Measurements from ENCODE around the gene NXN. TPM values are rescaled to one million over a fixed set of nuclear protein-coding genes. Genes with fewer than 3 reads are reported as not detected.
"Not testable (repeated sequence)": the region's sequence is repeated elsewhere in the genome, so short reads cannot be mapped to it uniquely, and the experiment has no call there.

NXN gene
- total RNA-seq, 1 donor from 2014 or later = 0.43 TPM

- H3K9me3 Mint-ChIP-seq; H3K36me3 Mint-ChIP-seq (ENCODE audit: low read depth); H3K27ac Mint-ChIP-seq; intact Hi-C loops (cut with micrococcal nuclease); DNase-seq (ENCODE audit: low spot score); H3K4me3 Mint-ChIP-seq (ENCODE audit: low read depth); H3K4me1 Mint-ChIP-seq (ENCODE audit: low read depth): not testable (repeated sequence)
- peaks cover 15% of the 10 kb centered on the region for H3K27me3 Mint-ChIP-seq (ENCODE audit: low read depth)
These were observed 105.0 kb downstream of the NXN start for GRCh38 chr17:874590-874989.

GRCh38 chr17:872855-873254 is 106.7 kb downstream of the NXN start:
- Mint-ChIP-seq H3K4me3 (ENCODE audit: low read depth) (no peak overlapping the region), H3K36me3 (ENCODE audit: low read depth) (no peaks in the 10 kb centered on the region), H3K4me1 (ENCODE audit: low read depth) (peaks cover 7% of the 10 kb centered on the region), H3K27ac (no peak overlapping the region), H3K9me3 (peaks cover 5% of the 10 kb centered on the region), H3K27me3 (ENCODE audit: low read depth) (peaks cover 12% of the 10 kb centered on the region)
- no peak for DNase-seq (ENCODE audit: low spot score)
- intact Hi-C loops (cut with micrococcal nuclease) = no loop called here

- Mint-ChIP-seq H3K27ac (no peak overlapping the region), H3K9me3 (peaks cover 5% of the 10 kb centered on the region), H3K27me3 (ENCODE audit: low read depth) (peaks cover 9% of the 10 kb centered on the region), H3K4me3 (ENCODE audit: low read depth) (no peak overlapping the region), H3K36me3 (ENCODE audit: low read depth) (no peaks in the 10 kb centered on the region), H3K4me1 (ENCODE audit: low read depth) (peaks cover 7% of the 10 kb centered on the region)
- intact Hi-C loops (cut with micrococcal nuclease) = no loop called here
- DNase-seq (ENCODE audit: low spot score) = no peak
These were observed 107.6 kb downstream of the NXN start for GRCh38 chr17:871751-872519.

GRCh38 chr17:869567-870525 is 109.7 kb downstream of the NXN start:
- intact Hi-C loops (cut with micrococcal nuclease) = no loop called here

GRCh38 chr17:869086-869485 is 110.5 kb downstream of the NXN start:
- peaks cover 2% of the 10 kb centered on the region for H3K27me3 Mint-ChIP-seq (ENCODE audit: low read depth)

More at GRCh38 chr17:869567-870525, 109.7 kb downstream of the NXN start:
- no peak overlapping the region for H3K4me3 Mint-ChIP-seq (ENCODE audit: low read depth)
- no peaks in the 10 kb centered on the region for H3K36me3 Mint-ChIP-seq (ENCODE audit: low read depth)
- H3K27me3 Mint-ChIP-seq (ENCODE audit: low read depth) = peaks cover 2% of the 10 kb centered on the region
- no peak for DNase-seq (ENCODE audit: low spot score)
- peaks cover 5% of the 10 kb centered on the region for H3K9me3 Mint-ChIP-seq
- H3K27ac Mint-ChIP-seq = no peak overlapping the region
- no peaks in the 10 kb centered on the region for H3K4me1 Mint-ChIP-seq (ENCODE audit: low read depth)

GRCh38 chr17:867896-868489 is 111.6 kb downstream of the NXN start:
- Mint-ChIP-seq H3K27ac (no peak overlapping the region), H3K36me3 (ENCODE audit: low read depth) (no peaks in the 10 kb centered on the region), H3K27me3 (ENCODE audit: low read depth) (peaks cover 2% of the 10 kb centered on the region), H3K4me3 (ENCODE audit: low read depth) (no peak overlapping the region), H3K4me1 (ENCODE audit: low read depth) (no peaks in the 10 kb centered on the region), H3K9me3 (peaks cover 5% of the 10 kb centered on the region)
- no peak for DNase-seq (ENCODE audit: low spot score)
- intact Hi-C loops (cut with micrococcal nuclease) = no loop called here

More at GRCh38 chr17:869086-869485, 110.5 kb downstream of the NXN start:
- Mint-ChIP-seq H3K36me3 (ENCODE audit: low read depth) (no peaks in the 10 kb centered on the region), H3K27ac (no peak overlapping the region), H3K4me1 (ENCODE audit: low read depth) (no peaks in the 10 kb centered on the region), H3K4me3 (ENCODE audit: low read depth) (no peak overlapping the region), H3K9me3 (peaks cover 5% of the 10 kb centered on the region)
- intact Hi-C loops (cut with micrococcal nuclease) = no loop called here
- DNase-seq (ENCODE audit: low spot score) = no peak

GRCh38 chr17:867238-867637 is 112.3 kb downstream of the NXN start:
- H3K9me3 Mint-ChIP-seq; intact Hi-C loops (cut with micrococcal nuclease); H3K27ac Mint-ChIP-seq; H3K27me3 Mint-ChIP-seq (ENCODE audit: low read depth); H3K4me3 Mint-ChIP-seq (ENCODE audit: low read depth); H3K36me3 Mint-ChIP-seq (ENCODE audit: low read depth); DNase-seq (ENCODE audit: low spot score); H3K4me1 Mint-ChIP-seq (ENCODE audit: low read depth): not testable (repeated sequence)

GRCh38 chr17:866568-867103 is 112.9 kb downstream of the NXN start:
- no peaks in the 10 kb centered on the region for H3K4me1 Mint-ChIP-seq (ENCODE audit: low read depth)
- intact Hi-C loops (cut with micrococcal nuclease) = no loop called here
- no peak for DNase-seq (ENCODE audit: low spot score)
- H3K36me3 Mint-ChIP-seq (ENCODE audit: low read depth) = no peaks in the 10 kb centered on the region
- no peak overlapping the region for H3K27ac Mint-ChIP-seq
- H3K4me3 Mint-ChIP-seq (ENCODE audit: low read depth) = no peak overlapping the region
- H3K27me3 Mint-ChIP-seq (ENCODE audit: low read depth) = peaks cover 2% of the 10 kb centered on the region
- H3K9me3 Mint-ChIP-seq = no peaks in the 10 kb centered on the region

GRCh38 chr17:864315-864714 is 115.3 kb downstream of the NXN start:
- no peak for DNase-seq (ENCODE audit: low spot score)
- Mint-ChIP-seq H3K4me3 (ENCODE audit: low read depth) (peak overlapping the region; percentile 30), H3K4me1 (ENCODE audit: low read depth) (no peaks in the 10 kb centered on the region), H3K27me3 (ENCODE audit: low read depth) (no peaks in the 10 kb centered on the region), H3K9me3 (no peaks in the 10 kb centered on the region), H3K36me3 (ENCODE audit: low read depth) (no peaks in the 10 kb centered on the region), H3K27ac (no peak overlapping the region)
- intact Hi-C loops (cut with micrococcal nuclease) = no loop called here

GRCh38 chr17:863880-864279 is 115.7 kb downstream of the NXN start:
- H3K4me3 Mint-ChIP-seq (ENCODE audit: low read depth) = peak overlapping the region; percentile 30
- intact Hi-C loops (cut with micrococcal nuclease) = no loop called here

GRCh38 chr17:862582-862981 is 117.0 kb downstream of the NXN start:
- no peak overlapping the region for H3K4me3 Mint-ChIP-seq (ENCODE audit: low read depth)
- no peaks in the 10 kb centered on the region for H3K4me1 Mint-ChIP-seq (ENCODE audit: low read depth)
- DNase-seq (ENCODE audit: low spot score) = no peak
- H3K27me3 Mint-ChIP-seq (ENCODE audit: low read depth) = no peaks in the 10 kb centered on the region
- intact Hi-C loops (cut with micrococcal nuclease) = no loop called here
- H3K27ac Mint-ChIP-seq = no peak overlapping the region
- no peaks in the 10 kb centered on the region for H3K36me3 Mint-ChIP-seq (ENCODE audit: low read depth)
- H3K9me3 Mint-ChIP-seq = no peaks in the 10 kb centered on the region

More at GRCh38 chr17:863880-864279, 115.7 kb downstream of the NXN start:
- no peaks in the 10 kb centered on the region for H3K27me3 Mint-ChIP-seq (ENCODE audit: low read depth)
- H3K9me3 Mint-ChIP-seq = no peaks in the 10 kb centered on the region
- no peaks in the 10 kb centered on the region for H3K36me3 Mint-ChIP-seq (ENCODE audit: low read depth)
- H3K4me1 Mint-ChIP-seq (ENCODE audit: low read depth) = no peaks in the 10 kb centered on the region
- DNase-seq (ENCODE audit: low spot score) = no peak
- no peak overlapping the region for H3K27ac Mint-ChIP-seq

- Mint-ChIP-seq H3K9me3 (no peaks in the 10 kb centered on the region), H3K27me3 (ENCODE audit: low read depth) (no peaks in the 10 kb centered on the region), H3K4me1 (ENCODE audit: low read depth) (no peaks in the 10 kb centered on the region), H3K36me3 (ENCODE audit: low read depth) (no peaks in the 10 kb centered on the region), H3K4me3 (ENCODE audit: low read depth) (no peak overlapping the region), H3K27ac (no peak overlapping the region)
- intact Hi-C loops (cut with micrococcal nuclease) = no loop called here
- DNase-seq (ENCODE audit: low spot score) = no peak
These were observed 118.2 kb downstream of the NXN start for GRCh38 chr17:861364-861763.

Measured in activated T-helper 2 cell treated with anti-CD3 and anti-CD28 coated beads, Interferon-gamma antibody, Interleukin-2, Interleukin-4, amounts not matched to agents 10 μg/mL and 5 μg/mL and 100 μg/mL, durations not matched to agents 14 hours and 24 hours and 36 hours (primary cell).